ENCODE data around the gene HMGB1. TPM values are rescaled to one million over a fixed set of nuclear protein-coding genes. Genes with fewer than 3 reads are reported as not detected.

The HMGB1 gene
- total RNA-seq, 1 donor from 2014 or later, result 264 TPM

GRCh38 chr13:30429721-30430694 lies 35.7 kb downstream of the HMGB1 start:
- Mint-ChIP-seq H3K36me3 (ENCODE audit: unreplicated experiment) (no peaks in the 10 kb centered on the region), H3K27ac (ENCODE audit: unreplicated experiment) (peak overlapping the region; percentile 88), H3K27me3 (ENCODE audit: unreplicated experiment) (no peaks in the 10 kb centered on the region), H3K4me3 (ENCODE audit: unreplicated experiment) (peak overlapping the region; percentile 12), H3K9me3 (ENCODE audit: unreplicated experiment) (no peaks in the 10 kb centered on the region), H3K4me1 (ENCODE audit: unreplicated experiment) (peaks cover 25% of the 10 kb centered on the region)
- no peak for TF ChIP-seq CTCF (IDR thresholded peaks at IDR 0.05)
- DNase-seq (ENCODE audit: extremely low spot score, unreplicated experiment), result no peak

- no peak overlapping the region for H3K4me3 Mint-ChIP-seq (ENCODE audit: unreplicated experiment)
Observed at GRCh38 chr13:30429235-30429634, 36.5 kb downstream of the HMGB1 start.

GRCh38 chr13:30423891-30424290 lies 41.8 kb downstream of the HMGB1 start:
- Mint-ChIP-seq H3K36me3 (ENCODE audit: unreplicated experiment) (no peaks in the 10 kb centered on the region), H3K9me3 (ENCODE audit: unreplicated experiment) (no peaks in the 10 kb centered on the region), H3K27ac (ENCODE audit: unreplicated experiment) (no peak overlapping the region), H3K27me3 (ENCODE audit: unreplicated experiment) (no peaks in the 10 kb centered on the region), H3K4me3 (ENCODE audit: unreplicated experiment) (no peak overlapping the region), H3K4me1 (ENCODE audit: unreplicated experiment) (peaks cover 13% of the 10 kb centered on the region)
- no peak for DNase-seq (ENCODE audit: extremely low spot score, unreplicated experiment)
- TF ChIP-seq CTCF (IDR thresholded peaks at IDR 0.05), result no peak

More at GRCh38 chr13:30429235-30429634, 36.5 kb downstream of the HMGB1 start:
- peaks cover 25% of the 10 kb centered on the region for H3K4me1 Mint-ChIP-seq (ENCODE audit: unreplicated experiment)
- no peak for DNase-seq (ENCODE audit: extremely low spot score, unreplicated experiment)
- no peaks in the 10 kb centered on the region for H3K27me3 Mint-ChIP-seq (ENCODE audit: unreplicated experiment)
- H3K9me3 Mint-ChIP-seq (ENCODE audit: unreplicated experiment), result no peaks in the 10 kb centered on the region
- no peak overlapping the region for H3K27ac Mint-ChIP-seq (ENCODE audit: unreplicated experiment)
- no peak for TF ChIP-seq CTCF (IDR thresholded peaks at IDR 0.05)
- H3K36me3 Mint-ChIP-seq (ENCODE audit: unreplicated experiment), result no peaks in the 10 kb centered on the region

- Mint-ChIP-seq H3K9me3 (ENCODE audit: unreplicated experiment) (no peaks in the 10 kb centered on the region), H3K27me3 (ENCODE audit: unreplicated experiment) (no peaks in the 10 kb centered on the region), H3K36me3 (ENCODE audit: unreplicated experiment) (no peaks in the 10 kb centered on the region), H3K27ac (ENCODE audit: unreplicated experiment) (peak within 1 kb of the TSS; percentile 91), H3K4me3 (ENCODE audit: unreplicated experiment) (peak within 1 kb of the TSS; percentile 82), H3K4me1 (ENCODE audit: unreplicated experiment) (peaks cover 16% of the 10 kb centered on the region)
- TF ChIP-seq CTCF (IDR thresholded peaks at IDR 0.05), result no peak
- peak; percentile 89 for DNase-seq (ENCODE audit: extremely low spot score, unreplicated experiment)
Observed at GRCh38 chr13:30422054-30422839, 43.5 kb downstream of the HMGB1 start, which contains the start of gene UBE2L5. UBE2L5 (plus strand) TSS chr13:30422493; CDS start chr13:30427991, 5,498 bp downstream.

Measured in osteocyte (in vitro differentiated cells).